GM19467 (cell line): Measurements from ENCODE around the gene GPNMB.

Experiments used
- ATAC-seq: cut with Tn5 transposase; IDR thresholded peaks from one replicate; pipeline ENCODE4 v1.9.1; 2021; ENCODE audit warnings: mild to moderate bottlenecking, moderate library complexity; ENCODE audit not compliant: unreplicated experiment

The GPNMB gene

GRCh38 chr7:23228412-23228811 lies 18.2 kb upstream of the GPNMB start:
- ATAC-seq = no peak

GRCh38 chr7:23230641-23231101 lies 15.9 kb upstream of the GPNMB start:
- ATAC-seq = no peak

- ATAC-seq = no peak
Observed at GRCh38 chr7:23232966-23233365, 13.6 kb upstream of the GPNMB start.

DNA sequence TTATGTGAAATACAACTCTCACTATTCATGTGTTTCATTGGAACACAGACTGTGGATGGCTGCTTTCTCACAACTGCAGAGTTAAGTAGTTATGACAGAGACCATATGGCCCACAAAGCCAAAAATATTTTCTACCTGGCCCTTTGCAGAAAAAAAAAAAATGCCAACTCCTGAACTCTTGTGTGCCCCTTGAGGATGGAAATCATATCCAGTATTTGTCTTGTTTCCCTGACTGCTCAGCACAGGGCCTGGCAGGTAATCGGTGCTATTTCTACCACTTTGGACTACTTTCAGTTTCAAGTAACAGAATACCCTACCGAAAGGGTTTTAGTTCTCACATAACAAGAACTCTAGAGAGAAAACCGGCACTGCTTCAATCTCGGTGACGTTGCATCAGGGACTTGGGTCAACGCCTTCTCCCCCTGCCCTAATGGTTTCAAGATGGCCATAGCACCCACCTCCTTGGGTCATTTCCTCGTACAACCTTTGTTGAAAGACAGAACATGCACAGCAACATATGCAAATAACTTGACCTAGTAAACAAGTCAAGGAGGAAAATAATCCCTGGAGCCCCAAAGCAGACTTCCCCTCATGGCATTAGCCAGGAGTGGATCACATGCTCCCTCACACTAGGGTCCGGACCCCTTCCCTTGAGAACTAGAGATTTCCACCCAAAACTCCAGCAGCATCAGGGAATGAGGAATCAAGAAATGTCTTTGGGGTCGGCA lies 11.8 kb upstream of the GPNMB start:
- ATAC-seq = peak; percentile 64

GRCh38 chr7:23235813-23236221 lies 10.8 kb upstream of the GPNMB start:
- no peak for ATAC-seq

DNA sequence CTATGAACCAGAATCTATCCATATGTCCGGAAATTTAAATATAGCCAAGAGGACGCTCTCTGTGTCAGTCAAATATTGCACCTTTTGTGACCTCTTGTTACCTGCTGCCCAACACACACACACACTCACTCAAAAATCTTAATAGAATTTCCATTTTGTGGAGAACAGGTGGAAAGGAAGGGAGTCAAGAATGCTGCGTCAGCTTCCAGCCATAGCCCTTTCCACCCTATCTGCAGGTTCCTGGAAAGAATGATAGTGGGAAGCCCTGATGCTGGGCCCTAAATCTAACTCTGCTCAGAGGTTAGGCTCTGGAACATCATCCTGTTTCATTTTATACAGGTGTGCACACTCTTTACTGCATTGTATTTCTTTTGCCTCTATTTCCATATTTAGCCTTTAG lies 9.6 kb upstream of the GPNMB start:
- no peak for ATAC-seq

GRCh38 chr7:23238983-23239652 lies 7.5 kb upstream of the GPNMB start:
- ATAC-seq = no peak

DNA sequence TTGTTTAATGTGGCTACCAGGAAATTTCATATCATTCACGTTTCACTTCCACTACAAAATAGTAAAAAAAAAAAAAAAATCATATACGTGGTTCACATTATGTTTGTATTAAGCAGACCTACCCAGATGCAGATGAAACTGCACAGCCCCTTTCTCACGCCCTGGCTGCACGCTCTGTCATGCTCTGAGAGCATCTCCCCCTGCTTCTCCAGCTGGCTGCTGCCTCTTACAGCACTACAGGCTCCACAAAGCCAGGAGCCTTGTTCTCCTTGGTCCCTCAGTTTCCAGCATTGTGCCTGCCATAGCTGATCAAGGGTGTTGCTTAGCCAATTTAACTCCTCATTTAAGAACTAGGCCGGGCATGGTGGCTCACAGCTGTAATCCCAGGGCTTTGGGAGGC lies 6.9 kb upstream of the GPNMB start:
- no peak for ATAC-seq

DNA sequence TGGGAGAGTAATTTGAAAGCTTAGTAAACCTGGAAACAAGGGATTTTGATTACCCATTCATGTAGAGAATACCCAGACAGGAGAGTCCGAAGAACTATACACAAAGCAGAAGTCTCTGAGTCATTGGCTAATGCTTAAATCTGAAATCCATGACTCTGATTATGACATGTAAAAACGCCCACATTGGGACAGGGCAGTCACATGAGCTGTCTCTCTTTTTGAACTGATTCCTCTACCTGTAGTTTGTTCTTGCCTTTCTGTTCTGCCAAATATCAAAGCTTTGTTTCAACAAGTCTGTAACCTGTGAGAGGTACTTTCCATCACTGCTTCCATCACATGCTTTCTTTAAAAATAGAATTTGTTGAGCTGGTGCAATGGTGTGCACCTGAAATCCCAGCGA lies 4.3 kb upstream of the GPNMB start:
- no peak for ATAC-seq

DNA sequence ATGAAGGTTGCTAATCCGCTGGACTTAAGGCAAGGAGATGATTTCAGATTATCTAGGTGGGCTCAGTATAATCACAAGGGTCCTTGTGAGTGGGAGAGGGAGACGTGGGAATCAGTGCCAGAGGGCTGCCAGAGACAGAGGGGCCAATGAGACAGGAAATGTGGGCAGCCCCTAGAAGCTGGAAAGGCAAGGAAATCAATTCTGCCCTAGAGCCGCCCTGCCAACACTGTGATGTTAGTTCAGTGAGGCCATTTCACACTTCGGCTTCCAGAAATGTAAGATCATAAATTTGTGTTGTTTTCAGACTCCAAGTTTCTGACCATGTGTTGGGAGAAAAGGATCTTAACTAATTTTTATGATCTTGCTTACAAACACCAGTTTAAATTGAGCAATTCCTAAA lies 3.6 kb upstream of the GPNMB start:
- no peak for ATAC-seq

DNA sequence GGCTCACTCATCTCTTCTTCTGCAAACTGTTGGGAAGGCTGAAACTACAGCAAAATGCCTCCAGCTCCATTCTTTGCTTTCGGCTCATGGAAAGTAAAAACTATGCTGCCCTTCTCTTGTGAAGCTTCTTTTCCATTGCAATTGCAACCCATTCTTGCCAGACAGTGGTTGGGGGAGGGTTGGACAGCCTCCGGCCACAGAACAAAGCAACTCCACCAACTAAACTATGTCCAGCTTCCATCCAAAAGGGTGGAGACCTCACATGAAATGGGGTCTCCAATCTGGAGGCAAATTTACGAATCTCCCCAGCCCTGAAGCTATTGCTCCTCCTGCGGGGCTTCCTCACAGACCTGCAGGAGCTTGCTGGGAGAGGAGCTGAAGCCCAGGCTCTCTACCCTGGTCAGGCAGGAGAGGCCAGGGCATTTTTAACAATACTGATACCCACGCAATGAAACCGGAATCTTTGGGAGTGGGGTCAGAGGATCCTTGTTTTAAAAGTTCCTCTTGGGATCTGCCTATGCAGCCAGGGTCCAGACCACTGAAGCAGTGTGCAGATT lies 549 bp downstream of the GPNMB start:
- ATAC-seq = no peak

DNA sequence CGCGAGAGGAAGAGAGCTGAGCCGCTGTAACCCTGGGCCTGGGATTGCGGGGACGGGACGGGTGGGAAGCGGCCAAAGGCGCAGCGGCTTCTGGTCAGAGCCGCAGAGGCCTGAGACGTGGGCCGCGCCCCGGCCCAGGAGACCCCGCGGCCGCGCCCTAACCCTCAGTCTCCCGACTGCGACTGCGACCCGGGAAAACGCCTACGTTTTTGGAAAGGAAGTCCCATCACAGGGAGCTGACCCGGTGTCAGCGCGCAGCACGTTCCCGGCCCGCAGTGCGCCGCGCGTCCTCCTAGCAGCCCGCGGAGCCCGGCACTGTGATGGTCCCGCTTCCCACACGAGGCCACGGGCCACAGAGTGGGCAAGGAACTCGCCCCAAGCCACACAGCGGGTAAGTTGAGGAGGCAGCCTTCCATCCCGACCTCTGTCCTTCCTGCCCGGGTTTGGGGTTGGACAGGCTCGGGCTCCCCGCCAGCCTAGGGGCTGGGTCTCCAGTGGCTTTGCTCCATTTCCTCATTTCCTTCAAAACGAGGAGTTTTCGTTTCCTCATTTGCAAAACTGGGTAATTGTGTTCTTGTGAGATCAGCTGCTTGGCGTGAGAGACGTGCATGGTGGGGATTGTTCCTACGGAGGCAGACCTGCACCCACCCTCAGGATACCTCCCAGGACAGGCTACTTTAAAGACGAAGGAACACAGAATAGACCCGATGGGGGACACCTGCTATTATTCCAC lies 1.2 kb downstream of the GPNMB start:
- ATAC-seq = no peak

DNA sequence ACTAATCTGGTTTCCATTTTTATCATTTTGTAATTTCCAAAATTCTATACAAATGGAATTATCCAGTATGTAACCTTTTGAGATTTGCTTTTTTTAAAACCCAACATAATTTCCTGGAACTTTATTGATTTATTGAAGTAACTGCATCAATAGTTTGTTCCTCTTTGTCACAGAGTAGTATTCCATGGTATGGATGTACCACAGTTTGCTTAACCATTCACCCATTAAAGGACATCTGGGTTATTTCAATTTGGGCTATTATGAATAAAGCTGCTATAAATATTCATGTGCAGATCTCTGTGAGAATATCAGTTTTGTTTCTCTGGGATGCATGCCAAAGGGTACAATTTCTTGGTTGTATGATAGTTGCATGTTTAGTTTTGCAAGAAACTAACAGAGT lies 2.9 kb downstream of the GPNMB start:
- ATAC-seq = no peak

DNA sequence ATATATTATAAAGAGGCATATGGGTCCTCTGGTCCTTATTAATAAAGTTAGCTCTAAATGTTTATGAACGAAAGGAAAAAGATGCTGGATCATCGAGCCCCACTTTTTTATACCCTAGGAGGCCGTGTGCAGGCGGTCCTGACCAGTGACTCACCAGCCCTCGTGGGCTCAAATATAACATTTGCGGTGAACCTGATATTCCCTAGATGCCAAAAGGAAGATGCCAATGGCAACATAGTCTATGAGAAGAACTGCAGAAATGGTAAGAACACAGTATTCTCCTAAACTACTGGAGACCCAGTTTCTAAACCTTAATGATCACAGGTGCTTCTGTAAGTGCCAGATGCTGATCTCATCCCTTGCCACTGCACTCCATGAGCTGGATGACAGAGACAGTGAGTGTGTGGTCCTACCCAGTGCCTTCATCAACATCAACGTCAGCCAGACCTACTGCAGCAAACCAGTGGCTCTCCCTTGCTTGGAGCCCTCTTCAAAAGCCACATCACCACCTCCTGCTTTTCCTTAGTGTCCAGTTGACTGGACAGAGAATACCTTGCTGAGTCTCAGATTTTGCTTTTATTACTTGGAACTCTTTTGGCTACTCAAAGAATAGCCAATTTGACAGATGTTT lies 7.6 kb downstream of the GPNMB start:
- ATAC-seq = no peak

DNA sequence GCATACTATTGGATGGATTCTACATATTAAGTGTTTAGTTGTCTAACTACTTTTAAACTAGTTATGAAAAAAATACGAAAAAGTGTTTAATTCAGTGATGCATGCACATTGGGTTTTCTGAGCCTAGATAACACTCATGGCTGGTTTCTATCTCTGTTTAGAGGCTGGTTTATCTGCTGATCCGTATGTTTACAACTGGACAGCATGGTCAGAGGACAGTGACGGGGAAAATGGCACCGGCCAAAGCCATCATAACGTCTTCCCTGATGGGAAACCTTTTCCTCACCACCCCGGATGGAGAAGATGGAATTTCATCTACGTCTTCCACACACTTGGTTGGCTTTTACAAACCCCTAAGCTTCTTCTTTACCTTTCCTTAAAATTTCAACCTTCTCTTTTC lies 10.2 kb downstream of the GPNMB start:
- ATAC-seq = no peak

GRCh38 chr7:23260371-23260770 lies 13.8 kb downstream of the GPNMB start:
- no peak for ATAC-seq

DNA sequence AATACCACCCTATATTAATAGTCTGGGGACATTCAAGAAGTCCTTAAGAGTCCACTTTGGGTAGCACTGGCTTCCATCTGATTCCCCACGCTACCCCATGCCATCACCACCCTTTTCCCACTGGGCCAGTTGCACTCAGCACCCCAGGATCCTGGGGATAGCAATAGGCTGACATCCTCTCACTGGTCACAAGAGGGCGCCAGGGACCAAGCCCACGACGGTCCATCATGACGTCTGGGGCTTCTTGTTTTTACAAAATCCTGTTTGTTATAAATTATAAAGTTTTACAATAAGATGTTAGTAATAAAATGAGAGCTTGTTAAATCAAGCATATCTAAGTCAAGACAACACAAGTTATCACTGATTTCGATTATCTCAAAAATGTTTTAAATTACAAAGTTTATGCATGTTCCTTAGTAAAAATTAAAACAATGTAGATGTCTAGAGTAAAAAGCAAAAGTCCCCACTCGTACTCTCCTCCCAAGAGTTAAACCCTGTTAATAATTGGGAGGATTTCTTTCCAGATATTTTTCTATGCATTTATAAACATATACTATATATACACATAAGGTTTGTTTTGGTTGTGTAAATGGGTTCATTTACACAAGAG lies 15.4 kb downstream of the GPNMB start:
- ATAC-seq = no peak

DNA sequence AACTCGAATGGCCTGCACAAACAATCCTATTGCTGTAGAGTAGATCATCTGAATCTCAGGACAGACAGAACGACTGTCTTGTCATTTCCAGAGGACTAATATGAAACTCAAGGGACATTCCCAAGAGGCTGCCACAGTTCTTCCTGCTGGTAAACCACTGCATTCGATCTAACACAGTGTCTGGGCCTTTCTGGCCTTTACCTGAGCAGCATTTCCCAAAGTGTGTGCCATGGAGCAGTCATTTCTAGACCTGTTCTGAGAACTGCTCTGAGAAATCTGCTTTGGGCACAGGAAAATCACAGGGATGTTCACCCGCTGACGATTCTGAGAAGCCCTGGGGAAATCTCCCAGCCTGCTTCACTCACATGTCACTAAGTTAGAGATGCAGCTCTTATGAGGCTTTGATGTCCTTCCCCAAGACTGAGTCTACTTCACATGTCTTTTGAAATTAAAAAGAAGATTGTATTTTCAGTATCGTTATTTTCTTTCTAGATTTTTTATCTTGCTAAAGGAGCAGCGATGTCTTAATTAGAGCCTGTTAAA lies 18.4 kb downstream of the GPNMB start:
- ATAC-seq = no peak

- no peak for ATAC-seq
Observed at GRCh38 chr7:23266918-23267317, 20.3 kb downstream of the GPNMB start.

DNA sequence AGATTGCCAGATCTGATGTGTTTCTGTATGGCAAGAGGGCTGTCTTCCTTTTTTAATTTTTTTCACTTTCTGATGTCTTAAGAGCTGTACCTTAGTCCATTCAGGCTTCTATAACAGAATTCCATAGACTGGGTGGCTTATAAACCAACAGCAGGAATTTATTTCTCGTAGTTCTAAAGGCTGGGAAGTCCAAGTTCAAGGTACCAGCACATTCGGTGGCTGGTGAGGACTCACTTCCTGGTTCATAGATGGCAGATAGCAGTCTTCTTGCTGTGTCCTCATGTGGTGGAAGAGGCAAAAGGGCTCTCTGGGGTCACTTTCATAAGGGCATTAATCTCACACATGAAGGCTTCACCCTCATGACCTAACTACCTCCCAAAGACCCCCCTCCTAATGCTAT lies 20.8 kb downstream of the GPNMB start:
- no peak for ATAC-seq
